Measurements from ENCODE around the gene CAPZA3.
"Not testable (repeated sequence)": the region's sequence is repeated elsewhere in the genome, so short reads cannot be mapped to it uniquely, and the experiment has no call there.

DNA sequence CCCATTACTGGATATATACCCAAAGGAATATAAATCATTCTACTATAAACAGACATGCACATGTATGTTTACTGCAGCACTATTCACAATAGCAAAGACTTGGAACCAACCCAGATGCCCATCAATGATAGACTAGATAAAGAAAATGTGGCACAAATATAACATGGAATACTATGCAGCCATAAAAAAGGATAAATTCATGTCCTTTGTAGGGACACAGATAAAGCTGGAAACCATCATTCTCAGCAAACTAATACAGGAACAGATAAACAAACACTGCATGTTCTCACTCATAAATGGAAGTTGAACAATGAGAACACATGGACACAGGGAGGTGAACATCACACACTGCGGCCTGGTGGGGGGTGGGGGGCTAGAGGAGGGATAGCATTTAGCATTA, 28.6 kb downstream of the CAPZA3 start:
- TF ChIP-seq EZH2phosphoT487 (IDR thresholded peaks at IDR 0.05; ENCODE audit: low read length); EZH2 (optimal IDR thresholded peaks at IDR 0.05; ENCODE audit: low read depth, low read length): not testable (repeated sequence)
